KMS-11 (cell line): ENCODE results near the gene ANO6.

Experiments
- H2AFZ ChIP-seq: fragments of 200-600 bp; sonication (generic); 2 replicates; pipeline ENCODE4 v1.6.1; 2016; ENCODE audit warnings: antibody characterized with exemption, mixed run types, low read depth
- H3K27ac ChIP-seq: fragments of 200-600 bp; sonication (generic); 2 replicates; pipeline ENCODE4 v1.6.1; 2016; ENCODE audit warnings: mild to moderate bottlenecking, mixed run types
- H3K27me3 ChIP-seq: fragments of 200-600 bp; sonication (generic); 2 replicates; pipeline ENCODE4 v1.6.1; 2017; ENCODE audit warnings: mild to moderate bottlenecking, low read depth, mixed run types, moderate library complexity; ENCODE audit not compliant: insufficient read depth
- H3K36me3 ChIP-seq: fragments of 200-600 bp; sonication (generic); 2 replicates; pipeline ENCODE4 v1.6.1; 2017; ENCODE audit warnings: mild to moderate bottlenecking, mixed run types; ENCODE audit not compliant: insufficient read depth
- H3K4me1 ChIP-seq: fragments of 200-600 bp; sonication (generic); 2 replicates; pipeline ENCODE4 v1.6.1; 2016; ENCODE audit warnings: mild to moderate bottlenecking, low read depth, mixed run types; ENCODE audit not compliant: poor library complexity, severe bottlenecking
- H3K4me2 ChIP-seq: fragments of 200-600 bp; sonication (generic); 2 replicates; pipeline ENCODE4 v1.7.0; 2016; ENCODE audit warnings: mild to moderate bottlenecking, mixed run types
- H3K4me3 ChIP-seq: fragments of 200-600 bp; sonication (generic); IDR thresholded peaks from 2 replicates; pipeline ENCODE4 v1.6.1; 2017; ENCODE audit warnings: low read depth, low read length, mixed read lengths; ENCODE audit not compliant: insufficient read depth
- H3K79me2 ChIP-seq: fragments of 200-600 bp; sonication (generic); 2 replicates; pipeline ENCODE4 v1.6.1; 2016; ENCODE audit warnings: low read depth, mixed run types; ENCODE audit not compliant: insufficient read depth
- H3K9ac ChIP-seq: fragments of 200-600 bp; sonication (generic); 2 replicates; pipeline ENCODE4 v1.6.1; 2016; ENCODE audit warnings: mild to moderate bottlenecking, mixed run types
- H4K20me1 ChIP-seq: fragments of 200-600 bp; sonication (generic); 2 replicates; pipeline ENCODE4 v1.6.1; 2016; ENCODE audit warnings: mild to moderate bottlenecking, mixed run types; ENCODE audit not compliant: insufficient read depth
- CTCF ChIP-seq: fragments of 200-600 bp; sonication (generic); conservative IDR thresholded peaks from 2 replicates; pipeline ENCODE4 v1.6.1; 2017; ENCODE audit warnings: low read depth, mild to moderate bottlenecking, antibody characterized with exemption, low read length, moderate library complexity, mixed read lengths

Gene ANO6

GRCh38 chr12:45338272-45338671 lies 122.4 kb downstream of the ANO6 start:
- H2AFZ ChIP-seq = no peak overlapping the region

GRCh38 chr12:45339035-45339434 lies 123.1 kb downstream of the ANO6 start:
- 0 out of 2 replicates have a peak overlapping the region, but pooled peaks have one; percentile 13 for H3K4me2 ChIP-seq
- H4K20me1 ChIP-seq = no peaks in the 10 kb centered on the region
- H3K79me2 ChIP-seq = no peaks in the 10 kb centered on the region
- H3K4me1 ChIP-seq = peaks cover 17% of the 10 kb centered on the region
- no peak overlapping the region for H3K9ac ChIP-seq
- H2AFZ ChIP-seq = no peak overlapping the region
- no peaks in the 10 kb centered on the region for H3K27me3 ChIP-seq
- no peaks in the 10 kb centered on the region for H3K36me3 ChIP-seq
- H3K4me3 ChIP-seq = no peak overlapping the region
- TF ChIP-seq CTCF = no peak
- no peak overlapping the region for H3K27ac ChIP-seq

More at GRCh38 chr12:45338272-45338671, 122.4 kb downstream of the ANO6 start:
- H3K9ac ChIP-seq = no peak overlapping the region
- H3K27ac ChIP-seq = no peak overlapping the region
- no peak for TF ChIP-seq CTCF
- H3K36me3 ChIP-seq = no peaks in the 10 kb centered on the region
- no peaks in the 10 kb centered on the region for H3K79me2 ChIP-seq
- peaks cover 17% of the 10 kb centered on the region for H3K4me1 ChIP-seq
- H3K4me2 ChIP-seq = 0 out of 2 replicates have a peak overlapping the region, but pooled peaks have one; percentile 13
- H3K4me3 ChIP-seq = no peak overlapping the region
- H4K20me1 ChIP-seq = no peaks in the 10 kb centered on the region
- H3K27me3 ChIP-seq = no peaks in the 10 kb centered on the region

GRCh38 chr12:45342171-45342570 lies 126.3 kb downstream of the ANO6 start:
- Histone ChIP-seq H3K36me3 (no peaks in the 10 kb centered on the region), H3K4me1 (peaks cover 17% of the 10 kb centered on the region), H3K27ac (no peak overlapping the region), H3K4me2 (no peak overlapping the region), H4K20me1 (no peaks in the 10 kb centered on the region), H3K9ac (no peak overlapping the region), H3K4me3 (no peak overlapping the region), H3K27me3 (no peaks in the 10 kb centered on the region), H2AFZ (no peak overlapping the region), H3K79me2 (no peaks in the 10 kb centered on the region)
- no peak for TF ChIP-seq CTCF

- Histone ChIP-seq H3K27me3 (no peaks in the 10 kb centered on the region), H3K4me1 (peaks cover 16% of the 10 kb centered on the region), H3K79me2 (no peaks in the 10 kb centered on the region), H3K36me3 (no peaks in the 10 kb centered on the region), H4K20me1 (no peaks in the 10 kb centered on the region), H3K4me2 (no peak overlapping the region), H3K4me3 (no peak overlapping the region), H2AFZ (no peak overlapping the region), H3K27ac (no peak overlapping the region), H3K9ac (no peak overlapping the region)
- TF ChIP-seq CTCF = no peak
These were observed 127.0 kb downstream of the ANO6 start for GRCh38 chr12:45342848-45343247.
